CD4-positive, alpha-beta memory T cell (primary cell): ENCODE data around the gene ITGA3. TPM values are rescaled to one million over a fixed set of nuclear protein-coding genes. Genes with fewer than 3 reads are reported as not detected.
"Not testable (repeated sequence)": the region's sequence is repeated elsewhere in the genome, so short reads cannot be mapped to it uniquely, and the experiment has no call there.

Experiments used
- CTCF ChIA-PET: fragments of 350-600 bp; sonication (Branson Sonifier 250); formaldehyde crosslinking; loops from one replicate; lab custom pipeline; 2021; ENCODE audit warnings: inconsistent platforms; ENCODE audit not compliant: partially characterized antibody; lab: Charles Lee
- POLR2A ChIA-PET: fragments of 350-600 bp; sonication (Branson Sonifier 250); formaldehyde crosslinking; loops from one replicate; lab custom pipeline; 2021; ENCODE audit not compliant: partially characterized antibody; lab: Charles Lee
- DNase-seq, 5 donors: peaks; one replicate each; pipeline versions ENCODE4 v3.0.0 to v3.0.0-alpha.2; 2020 to 2022; ENCODE audit warnings: mixed read lengths in 1 of 5
- H3K27ac ChIP-seq: one replicate; pipeline ENCODE4 v1.7.0; 2013; ENCODE audit warnings: low read depth, low read length
- H3K27me3 ChIP-seq: 2 replicates; pipeline ENCODE4 v1.7.0; 2013; ENCODE audit warnings: mild to moderate bottlenecking, low read length, moderate library complexity; ENCODE audit not compliant: insufficient read depth
- H3K36me3 ChIP-seq: 2 replicates; pipeline ENCODE4 v1.7.0; 2013; ENCODE audit warnings: mild to moderate bottlenecking, low read length, moderate library complexity; ENCODE audit not compliant: insufficient read depth
- H3K4me1 ChIP-seq: 2 replicates; pipeline ENCODE4 v1.7.0; 2013; ENCODE audit warnings: mild to moderate bottlenecking, low read length, moderate library complexity; ENCODE audit not compliant: insufficient read depth
- H3K4me3 ChIP-seq, 2 donors: one replicate each; pipeline ENCODE4 v1.7.0; 2013; ENCODE audit warnings: low read length in 2 of 2, mild to moderate bottlenecking in 1 of 2
- H3K9me3 ChIP-seq, 2 donors: one replicate each; pipeline ENCODE4 v1.7.0; 2013; ENCODE audit warnings: low read length in 2 of 2, control low read depth in 1 of 2; ENCODE audit not compliant: control insufficient read depth in 1 of 2
- H3K27ac Mint-ChIP-seq, 7 donors: one replicate each; pipeline ENCODE4 v1.8.0; 2020 to 2021; ENCODE audit warnings: mixed read lengths in 7 of 7, mild to moderate bottlenecking in 6 of 7, inconsistent platforms in 3 of 7, moderate library complexity in 3 of 7
- H3K27me3 Mint-ChIP-seq, 2 donors: one replicate each; pipeline ENCODE4 v1.8.0; 2020 to 2021; ENCODE audit warnings: mixed read lengths in 2 of 2
- H3K36me3 Mint-ChIP-seq, 2 donors: one replicate each; pipeline ENCODE4 v1.8.0; 2020 to 2021; ENCODE audit warnings: mixed read lengths in 2 of 2, inconsistent platforms in 1 of 2, mild to moderate bottlenecking in 1 of 2
- H3K4me1 Mint-ChIP-seq, 4 donors: one replicate each; pipeline ENCODE4 v1.8.0; 2020 to 2021; ENCODE audit warnings: mixed read lengths in 4 of 4, mild to moderate bottlenecking in 1 of 4
- H3K4me3 Mint-ChIP-seq, 8 donors: one replicate each; pipeline ENCODE4 v1.8.0; 2020 to 2021; ENCODE audit warnings: mixed read lengths in 8 of 8, mild to moderate bottlenecking in 7 of 8, moderate library complexity in 6 of 8, inconsistent platforms in 3 of 8
- H3K9me3 Mint-ChIP-seq, 8 donors: one replicate each; pipeline ENCODE4 v1.8.0; 2020 to 2021; ENCODE audit warnings: mixed read lengths in 8 of 8, mild to moderate bottlenecking in 5 of 8, inconsistent platforms in 3 of 8, moderate library complexity in 1 of 8
- intact Hi-C: fragments of 100-400 bp; cut with micrococcal nuclease; formaldehyde crosslinking; loops from one replicate; pipeline ENCODE4 v1.15.1; 2023
- polyA plus RNA-seq, 2 donors: library from polyadenylated mRNA; unstranded; fragments of 300-500 nt; fragmentation: Illumina TruSeq; gene quantifications; one replicate each; pipeline ENCODE4 v1.2.3, GENCODE V29; 2021
- total RNA-seq, 2 experiments: library from RNA; stranded (reverse); gene quantifications; one replicate each; pipeline ENCODE4 v1.2.3, GENCODE V29; 2021

Gene ITGA3
- total and polyA plus RNA-seq, 4 experiments from 2014 or later, result 1.6 to 16.3 (median 9.4) TPM

- H3K9me3 Mint-ChIP-seq, H3K27ac Mint-ChIP-seq, intact Hi-C loops, H3K4me3 ChIP-seq, H3K27me3 ChIP-seq, POLR2A ChIA-PET, H3K27me3 Mint-ChIP-seq, H3K27ac ChIP-seq, H3K4me3 Mint-ChIP-seq, H3K36me3 ChIP-seq, DNase-seq, H3K9me3 ChIP-seq, H3K36me3 Mint-ChIP-seq: not testable (repeated sequence)
- CTCF ChIA-PET, result interaction anchor here (2.0 kb wide), 1 partner anchor 33 kb away, joined by 5 read pairs; the partner anchor contains the start of gene PDK2
- peaks cover 10% of the 10 kb centered on the region for H3K4me1 ChIP-seq
- H3K4me1 Mint-ChIP-seq, result peaks cover 9 to 26% (median 15%) of the 10 kb centered on the region in 4 donors
Measured at GRCh38 chr17:50061713-50062045, 5.8 kb downstream of the ITGA3 start.

GRCh38 chr17:50062293-50063243 lies 6.7 kb downstream of the ITGA3 start:
- peak overlapping the region in 1 of 7 donors; percentile 55 for H3K27ac Mint-ChIP-seq
- no peak for DNase-seq
- Histone ChIP-seq H3K27me3 (no peaks in the 10 kb centered on the region), H3K36me3 (no peaks in the 10 kb centered on the region), H3K4me3 (no peak overlapping the region), H3K27ac (no peak overlapping the region), H3K9me3 (no peaks in the 10 kb centered on the region), H3K4me1 (peaks cover 1% of the 10 kb centered on the region)
- ChIA-PET CTCF (interaction anchor here (2.0 kb wide), 1 partner anchor 32 kb away, joined by 5 read pairs; the partner anchor contains the start of gene PDK2), POLR2A (no interaction called here)
- peaks cover 4 to 5% of the 10 kb centered on the region in 2 donors for H3K36me3 Mint-ChIP-seq
- peaks cover 2 to 17% (median 8%) of the 10 kb centered on the region in 4 donors for H3K4me1 Mint-ChIP-seq
- H3K9me3 Mint-ChIP-seq, result no peaks in the 10 kb centered on the region
- no peak overlapping the region for H3K4me3 Mint-ChIP-seq
- intact Hi-C loops, result no loop called here
- H3K27me3 Mint-ChIP-seq, result no peaks in the 10 kb centered on the region

GRCh38 chr17:50063561-50064252 lies 7.8 kb downstream of the ITGA3 start:
- Mint-ChIP-seq H3K36me3 (peaks cover 4 to 9% of the 10 kb centered on the region in 2 donors), H3K27me3 (no peaks in the 10 kb centered on the region)
- peak in 1 of 5 donors; percentile 9 for DNase-seq

GRCh38 chr17:50064253-50065001 lies 8.5 kb downstream of the ITGA3 start:
- no peak overlapping the region for H3K4me3 ChIP-seq
- H3K9me3 ChIP-seq, result no peaks in the 10 kb centered on the region
- no peaks in the 10 kb centered on the region for H3K9me3 Mint-ChIP-seq
- intact Hi-C loops, result no loop called here
- DNase-seq, result peak in 1 of 5 donors; percentile 4
- ChIA-PET CTCF (no interaction called here), POLR2A (interaction anchor here (0.7 kb wide), 1 partner anchor 9 kb away, joined by 3 read pairs; no protein-coding TSS in a partner anchor)
- no peaks in the 10 kb centered on the region for H3K27me3 Mint-ChIP-seq
- no peak overlapping the region for H3K27ac Mint-ChIP-seq
- no peaks in the 10 kb centered on the region for H3K36me3 ChIP-seq
- peaks cover 4 to 9% of the 10 kb centered on the region in 2 donors for H3K36me3 Mint-ChIP-seq
- no peak overlapping the region for H3K4me3 Mint-ChIP-seq
- no peaks in the 10 kb centered on the region for H3K27me3 ChIP-seq
- H3K4me1 ChIP-seq, result no peaks in the 10 kb centered on the region
- peaks cover 0 to 1% (median 0%) of the 10 kb centered on the region in 4 donors for H3K4me1 Mint-ChIP-seq
- H3K27ac ChIP-seq, result no peak overlapping the region

More at GRCh38 chr17:50063561-50064252, 7.8 kb downstream of the ITGA3 start:
- Mint-ChIP-seq H3K4me1 (peaks cover 0 to 6% (median under 1%) of the 10 kb centered on the region in 4 donors), H3K4me3 (no peak overlapping the region), H3K27ac (no peak overlapping the region), H3K9me3 (no peaks in the 10 kb centered on the region)
- Histone ChIP-seq H3K27me3 (no peaks in the 10 kb centered on the region), H3K4me3 (no peak overlapping the region), H3K27ac (no peak overlapping the region), H3K36me3 (no peaks in the 10 kb centered on the region), H3K9me3 (no peaks in the 10 kb centered on the region), H3K4me1 (no peaks in the 10 kb centered on the region)
- ChIA-PET POLR2A (interaction anchor here (0.7 kb wide), 1 partner anchor 8 kb away, joined by 3 read pairs; no protein-coding TSS in a partner anchor), CTCF (no interaction called here)
- intact Hi-C loops, result no loop called here

GRCh38 chr17:50065056-50065455 lies 9.1 kb downstream of the ITGA3 start:
- no peak for DNase-seq
- no peak overlapping the region for H3K27ac ChIP-seq
- H3K9me3 Mint-ChIP-seq, result no peaks in the 10 kb centered on the region
- H3K4me3 ChIP-seq, result no peak overlapping the region
- H3K4me3 Mint-ChIP-seq, result no peak overlapping the region
- peak overlapping the region in 1 of 7 donors; percentile 8 for H3K27ac Mint-ChIP-seq
- H3K9me3 ChIP-seq, result no peaks in the 10 kb centered on the region
- intact Hi-C loops, result no loop called here
- ChIA-PET POLR2A (no interaction called here), CTCF (no interaction called here)
- H3K36me3 Mint-ChIP-seq, result peaks cover 4 to 14% of the 10 kb centered on the region in 2 donors
- H3K4me1 Mint-ChIP-seq, result no peaks in the 10 kb centered on the region
- H3K27me3 ChIP-seq, result no peaks in the 10 kb centered on the region
- H3K36me3 ChIP-seq, result no peaks in the 10 kb centered on the region
- no peaks in the 10 kb centered on the region for H3K27me3 Mint-ChIP-seq
- H3K4me1 ChIP-seq, result no peaks in the 10 kb centered on the region

GRCh38 chr17:50066995-50067394 lies 11.1 kb downstream of the ITGA3 start:
- intact Hi-C loops, result no loop called here
- Mint-ChIP-seq H3K27me3 (no peaks in the 10 kb centered on the region), H3K4me1 (no peaks in the 10 kb centered on the region), H3K9me3 (no peaks in the 10 kb centered on the region), H3K36me3 (peaks cover 10 to 25% of the 10 kb centered on the region in 2 donors), H3K4me3 (no peak overlapping the region), H3K27ac (no peak overlapping the region)
- Histone ChIP-seq H3K9me3 (no peaks in the 10 kb centered on the region), H3K36me3 (peaks cover 3% of the 10 kb centered on the region), H3K4me1 (no peaks in the 10 kb centered on the region), H3K4me3 (no peak overlapping the region), H3K27me3 (no peaks in the 10 kb centered on the region), H3K27ac (no peak overlapping the region)
- peak in 1 of 5 donors; percentile 20 for DNase-seq
- ChIA-PET CTCF (interaction anchor here (1.1 to 1.4 kb wide), 3 partner anchors 12 to 27 kb away, joined by 3 to 8 read pairs (median 4); no protein-coding TSS in a partner anchor), POLR2A (interaction anchor here (1.6 kb wide), 2 partner anchors 11 to 13 kb away, joined by 3 to 5 read pairs; partner anchors contain the start of gene ITGA3)
